IPS-18c (cell line): ENCODE results near the gene CPPED1.
A peak's percentile ranks its signal among the peaks of the same experiment; 100 is the strongest.
"Not testable (repeated sequence)": the region's sequence is repeated elsewhere in the genome, so short reads cannot be mapped to it uniquely, and the experiment has no call there.

Experiments
- H3K4me3 ChIP-seq: 2 replicates; pipeline ENCODE4 v1.7.0; 2013; ENCODE audit warnings: low read depth, mild to moderate bottlenecking, low read length, moderate library complexity; ENCODE audit not compliant: insufficient read depth
- H3K9me3 ChIP-seq: one replicate; pipeline ENCODE4 v1.6.1; 2013; ENCODE audit warnings: mild to moderate bottlenecking, low read length, moderate library complexity; ENCODE audit not compliant: control insufficient read depth, insufficient read depth

Gene CPPED1

GRCh38 chr16:12811441-12812383, 8.0 kb upstream of the CPPED1 start:
- H3K9me3 ChIP-seq, result no peaks in the 10 kb centered on the region
- no peak overlapping the region for H3K4me3 ChIP-seq

- Histone ChIP-seq H3K9me3 (no peaks in the 10 kb centered on the region), H3K4me3 (no peak overlapping the region)
Measured at GRCh38 chr16:12805066-12805465, 1.4 kb upstream of the CPPED1 start.

DNA sequence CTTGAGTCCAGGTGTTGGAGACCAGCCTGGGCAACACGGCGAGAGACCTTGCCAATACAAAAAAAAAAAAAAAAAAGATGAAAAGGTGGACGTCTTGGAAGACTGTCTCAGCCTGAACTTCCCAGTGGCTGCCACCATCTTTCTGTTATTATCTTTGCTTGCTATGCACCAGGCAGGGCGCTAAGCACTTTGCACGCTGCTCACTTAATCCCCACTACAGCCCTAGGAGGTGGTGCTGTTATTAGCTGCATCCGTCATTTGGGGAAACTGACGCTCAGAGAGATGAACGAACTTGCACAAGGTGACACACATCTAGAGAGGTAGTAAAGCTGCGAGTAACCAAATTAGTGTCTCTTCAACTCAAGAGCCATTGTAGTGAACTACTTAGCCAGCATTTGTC, 708 bp upstream of the CPPED1 start:
- H3K9me3 ChIP-seq, result no peaks in the 10 kb centered on the region
- no peak overlapping the region for H3K4me3 ChIP-seq

- peak overlapping the region; percentile 84 for H3K4me3 ChIP-seq
Measured at GRCh38 chr16:12802661-12803060, 1.0 kb downstream of the CPPED1 start.

GRCh38 chr16:12802048-12802447, 1.6 kb downstream of the CPPED1 start:
- H3K9me3 ChIP-seq, result no peaks in the 10 kb centered on the region
- H3K4me3 ChIP-seq, result no peak overlapping the region

More at GRCh38 chr16:12802661-12803060, 1.0 kb downstream of the CPPED1 start:
- H3K9me3 ChIP-seq, result no peaks in the 10 kb centered on the region

GRCh38 chr16:12801511-12802042, 2.1 kb downstream of the CPPED1 start:
- no peaks in the 10 kb centered on the region for H3K9me3 ChIP-seq
- no peak overlapping the region for H3K4me3 ChIP-seq

GRCh38 chr16:12800817-12801216, 2.9 kb downstream of the CPPED1 start:
- H3K4me3 ChIP-seq, result no peak overlapping the region
- H3K9me3 ChIP-seq, result no peaks in the 10 kb centered on the region

GRCh38 chr16:12799996-12800395, 3.7 kb downstream of the CPPED1 start:
- not testable (repeated sequence) for H3K9me3 ChIP-seq, H3K4me3 ChIP-seq

- Histone ChIP-seq H3K9me3 (no peaks in the 10 kb centered on the region), H3K4me3 (no peak overlapping the region)
Measured at GRCh38 chr16:12798846-12799245, 4.8 kb downstream of the CPPED1 start.

- Histone ChIP-seq H3K9me3 (peaks cover 2% of the 10 kb centered on the region), H3K4me3 (no peak overlapping the region)
Measured at GRCh38 chr16:12798171-12798570, 5.5 kb downstream of the CPPED1 start.

- Histone ChIP-seq H3K4me3 (no peak overlapping the region), H3K9me3 (peaks cover 4% of the 10 kb centered on the region)
Measured at GRCh38 chr16:12796498-12796897, 7.2 kb downstream of the CPPED1 start.

- peaks cover 4% of the 10 kb centered on the region for H3K9me3 ChIP-seq
- H3K4me3 ChIP-seq, result no peak overlapping the region
Measured at GRCh38 chr16:12794486-12795387, 8.9 kb downstream of the CPPED1 start.

- no peak overlapping the region for H3K4me3 ChIP-seq
- peaks cover 4% of the 10 kb centered on the region for H3K9me3 ChIP-seq
Measured at GRCh38 chr16:12793865-12794240, 9.8 kb downstream of the CPPED1 start.

DNA sequence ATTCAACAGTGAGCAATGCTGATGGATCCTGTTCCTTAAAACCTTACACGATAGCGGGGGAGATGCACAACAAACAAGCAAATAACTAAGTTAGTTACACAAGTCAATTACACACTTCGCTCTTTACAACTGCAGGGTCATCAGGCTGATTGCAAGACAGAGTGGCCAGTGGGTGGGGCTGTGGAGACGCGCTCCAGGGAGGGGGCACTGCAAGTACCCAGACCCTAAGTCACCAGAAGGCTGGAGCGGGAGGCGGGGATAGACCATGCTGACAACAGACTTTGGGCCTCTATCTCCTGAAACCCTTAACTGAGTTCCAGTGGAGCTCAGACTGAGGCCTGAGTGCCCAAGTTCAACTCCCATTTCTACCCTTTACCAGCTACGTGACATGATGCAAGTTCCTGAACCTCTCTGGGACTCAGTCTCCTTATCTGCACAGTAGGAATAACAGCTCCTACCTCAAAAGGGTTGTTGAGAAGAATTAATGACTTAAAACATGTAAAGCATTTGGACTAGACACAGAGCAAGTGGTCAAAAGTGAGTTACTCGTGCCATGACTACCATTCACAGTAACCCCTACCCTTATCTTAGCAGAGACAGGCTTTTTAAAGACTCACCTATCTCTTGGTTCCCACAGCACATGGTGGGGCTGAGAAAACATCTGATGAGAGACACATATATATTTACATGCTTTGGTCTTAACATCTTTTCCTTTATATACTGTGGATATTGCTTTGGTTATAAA, 10.4 kb downstream of the CPPED1 start:
- Histone ChIP-seq H3K4me3 (no peak overlapping the region), H3K9me3 (peaks cover 4% of the 10 kb centered on the region)

- H3K4me3 ChIP-seq, H3K9me3 ChIP-seq: not testable (repeated sequence)
Measured at GRCh38 chr16:12792528-12792927, 11.2 kb downstream of the CPPED1 start.

DNA sequence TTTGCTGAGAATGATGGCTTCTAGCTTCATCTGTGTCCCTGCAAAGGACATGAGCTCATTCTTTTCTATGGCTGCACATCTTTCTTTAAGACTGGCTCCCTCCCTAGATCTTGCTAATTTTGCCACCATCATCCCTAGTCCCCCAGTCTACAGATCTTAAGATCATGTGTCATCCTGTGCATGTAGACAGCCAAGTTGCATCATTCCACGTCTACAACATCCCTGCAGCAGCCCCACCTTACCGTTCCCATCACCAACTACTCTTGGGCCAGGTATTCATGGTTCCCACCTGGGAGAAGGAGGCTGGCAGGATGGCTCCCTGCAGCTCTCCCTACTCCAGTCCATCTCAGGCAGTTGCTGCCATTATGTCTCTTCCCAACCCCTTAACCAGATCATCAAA, 12.3 kb downstream of the CPPED1 start:
- no peak overlapping the region for H3K4me3 ChIP-seq
- peaks cover 4% of the 10 kb centered on the region for H3K9me3 ChIP-seq

DNA sequence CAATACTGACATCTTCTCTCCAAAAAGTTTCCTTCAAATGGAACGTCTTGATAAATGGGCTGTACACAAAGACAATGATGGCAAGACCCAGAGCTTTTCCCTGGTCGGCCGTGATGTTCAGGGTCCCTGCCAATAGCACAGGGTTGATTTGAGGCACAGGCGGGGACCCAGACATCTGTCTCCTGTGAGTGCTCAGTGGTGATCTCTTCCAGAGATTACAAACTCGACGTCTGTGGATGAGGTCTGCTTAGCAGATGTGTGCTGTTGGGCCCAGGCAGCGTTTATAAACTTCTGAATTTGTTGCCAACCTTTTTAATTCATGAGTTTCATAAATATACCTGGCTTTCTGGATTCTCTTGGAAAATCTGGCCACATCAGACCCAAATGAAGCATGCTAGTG, 14.9 kb downstream of the CPPED1 start:
- no peak overlapping the region for H3K4me3 ChIP-seq
- H3K9me3 ChIP-seq, result peaks cover 4% of the 10 kb centered on the region
